Kidney glomerular epithelial cell (primary cell): ENCODE data around the gene MEGF6.
A peak's percentile ranks its signal among the peaks of the same experiment; 100 is the strongest.

Source experiments
- DNase-seq: peaks from one replicate; lab custom pipeline; 2025; lab: John Stamatoyannopoulos, UW

The MEGF6 gene

GRCh38 chr1:3611170-3612019 is at the start of gene MEGF6:
Gene MEGF6 (minus strand): TSS chr1:3611508. CDS start chr1:3611268, 240 bp downstream.
- DNase-seq, result no peak

- DNase-seq, result no peak
Observed at GRCh38 chr1:3660704-3661103, 49.4 kb upstream of the MEGF6 start.

GRCh38 chr1:3659093-3659492 is 47.8 kb upstream of the MEGF6 start:
- DNase-seq, result no peak

GRCh38 chr1:3658231-3658615 is 46.9 kb upstream of the MEGF6 start:
- no peak for DNase-seq

- no peak for DNase-seq
Observed at GRCh38 chr1:3657578-3658230, 46.4 kb upstream of the MEGF6 start.

- DNase-seq, result no peak
Observed at GRCh38 chr1:3657096-3657475, 45.8 kb upstream of the MEGF6 start.

GRCh38 chr1:3656450-3657095 is 45.3 kb upstream of the MEGF6 start:
- DNase-seq, result no peak

GRCh38 chr1:3654549-3655281 is 43.4 kb upstream of the MEGF6 start:
- DNase-seq, result no peak

GRCh38 chr1:3653286-3653618 is 41.9 kb upstream of the MEGF6 start:
- DNase-seq, result no peak

GRCh38 chr1:3652548-3653285 is 41.4 kb upstream of the MEGF6 start:
- DNase-seq, result no peak

- no peak for DNase-seq
Observed at GRCh38 chr1:3651930-3652547, 40.7 kb upstream of the MEGF6 start, which contains the start of gene TP73. Gene TP73 (plus strand): TSS chr1:3652516. CDS start chr1:3682366, 29,850 bp downstream.

GRCh38 chr1:3651026-3651929 is 40.0 kb upstream of the MEGF6 start:
- no peak for DNase-seq

GRCh38 chr1:3650248-3651025 is 39.1 kb upstream of the MEGF6 start:
- DNase-seq, result no peak

GRCh38 chr1:3649342-3650247 is 38.3 kb upstream of the MEGF6 start, which contains the start of gene WRAP73:
Gene WRAP73 (minus strand): TSS chr1:3650103. CDS start chr1:3649999, 104 bp downstream.
- peak; percentile 68 for DNase-seq

- no peak for DNase-seq
Observed at GRCh38 chr1:3646596-3646995, 35.3 kb upstream of the MEGF6 start.

- DNase-seq, result no peak
Observed at GRCh38 chr1:3645666-3646355, 34.5 kb upstream of the MEGF6 start.

- no peak for DNase-seq
Observed at GRCh38 chr1:3645247-3645646, 33.9 kb upstream of the MEGF6 start.
